Esophagus muscularis mucosa (tissue), 3 donors: Measurements from ENCODE around the gene LRRC4C.

Experiments
- POLR2A ChIP-seq: fragments of 450-650 bp; IDR thresholded peaks from one replicate; pipeline ENCODE4 v1.6.1; 2017; ENCODE audit warnings: antibody characterized with exemption, moderate library complexity, mild to moderate bottlenecking, low read depth
- TF ChIP-seq, protein P1 (sequence below), 3 experiments: fragments of 200-600 bp in 2 of 3; fragments of 450-650 bp in 1 of 3; sonication (generic) in 2 of 3; IDR thresholded peaks; one replicate each; pipeline ENCODE4 v1.5.1; 2017 to 2019; ENCODE audit warnings: antibody characterized with exemption in 3 of 3, mild to moderate bottlenecking in 2 of 3, moderate library complexity in 1 of 3

DNA sequence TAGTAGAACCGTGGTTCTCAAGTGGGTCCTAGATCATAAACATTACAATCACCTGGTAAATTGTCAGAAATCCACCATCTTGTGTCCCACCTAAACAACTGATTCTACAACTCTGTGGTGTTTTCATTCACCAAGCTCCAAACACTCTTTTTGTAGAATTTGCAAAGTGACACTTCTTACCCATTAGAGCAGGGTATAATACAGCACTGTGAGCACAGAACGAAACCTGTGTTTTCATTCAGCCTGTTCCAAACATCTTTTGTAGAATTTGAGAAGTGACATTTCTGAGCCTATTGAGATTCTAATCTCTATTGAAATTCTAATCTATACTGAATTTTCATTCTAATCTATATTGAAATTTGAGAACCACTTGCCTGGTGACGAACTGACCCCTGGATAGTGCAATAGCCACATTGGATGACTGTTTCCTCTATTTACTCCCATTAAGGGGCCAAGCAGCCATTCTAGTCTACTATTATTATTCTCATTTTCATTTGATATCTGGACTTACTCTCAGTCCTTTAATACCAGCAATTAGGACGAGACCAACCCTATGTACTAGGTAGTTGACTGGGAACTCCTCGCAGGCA lies 616.6 kb downstream of the LRRC4C start:
- TF ChIP-seq, protein P1, sequence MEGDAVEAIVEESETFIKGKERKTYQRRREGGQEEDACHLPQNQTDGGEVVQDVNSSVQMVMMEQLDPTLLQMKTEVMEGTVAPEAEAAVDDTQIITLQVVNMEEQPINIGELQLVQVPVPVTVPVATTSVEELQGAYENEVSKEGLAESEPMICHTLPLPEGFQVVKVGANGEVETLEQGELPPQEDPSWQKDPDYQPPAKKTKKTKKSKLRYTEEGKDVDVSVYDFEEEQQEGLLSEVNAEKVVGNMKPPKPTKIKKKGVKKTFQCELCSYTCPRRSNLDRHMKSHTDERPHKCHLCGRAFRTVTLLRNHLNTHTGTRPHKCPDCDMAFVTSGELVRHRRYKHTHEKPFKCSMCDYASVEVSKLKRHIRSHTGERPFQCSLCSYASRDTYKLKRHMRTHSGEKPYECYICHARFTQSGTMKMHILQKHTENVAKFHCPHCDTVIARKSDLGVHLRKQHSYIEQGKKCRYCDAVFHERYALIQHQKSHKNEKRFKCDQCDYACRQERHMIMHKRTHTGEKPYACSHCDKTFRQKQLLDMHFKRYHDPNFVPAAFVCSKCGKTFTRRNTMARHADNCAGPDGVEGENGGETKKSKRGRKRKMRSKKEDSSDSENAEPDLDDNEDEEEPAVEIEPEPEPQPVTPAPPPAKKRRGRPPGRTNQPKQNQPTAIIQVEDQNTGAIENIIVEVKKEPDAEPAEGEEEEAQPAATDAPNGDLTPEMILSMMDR (IDR thresholded peaks at IDR 0.05), result no peak
- TF ChIP-seq POLR2A, result no peak
